CMK (cell line): ENCODE results near the gene EN2.

Source experiments
- DNase-seq: peaks from one replicate; pipeline ENCODE4 v3.0.0-alpha.2; 2010; ENCODE audit warnings: low read depth

EN2 gene

DNA sequence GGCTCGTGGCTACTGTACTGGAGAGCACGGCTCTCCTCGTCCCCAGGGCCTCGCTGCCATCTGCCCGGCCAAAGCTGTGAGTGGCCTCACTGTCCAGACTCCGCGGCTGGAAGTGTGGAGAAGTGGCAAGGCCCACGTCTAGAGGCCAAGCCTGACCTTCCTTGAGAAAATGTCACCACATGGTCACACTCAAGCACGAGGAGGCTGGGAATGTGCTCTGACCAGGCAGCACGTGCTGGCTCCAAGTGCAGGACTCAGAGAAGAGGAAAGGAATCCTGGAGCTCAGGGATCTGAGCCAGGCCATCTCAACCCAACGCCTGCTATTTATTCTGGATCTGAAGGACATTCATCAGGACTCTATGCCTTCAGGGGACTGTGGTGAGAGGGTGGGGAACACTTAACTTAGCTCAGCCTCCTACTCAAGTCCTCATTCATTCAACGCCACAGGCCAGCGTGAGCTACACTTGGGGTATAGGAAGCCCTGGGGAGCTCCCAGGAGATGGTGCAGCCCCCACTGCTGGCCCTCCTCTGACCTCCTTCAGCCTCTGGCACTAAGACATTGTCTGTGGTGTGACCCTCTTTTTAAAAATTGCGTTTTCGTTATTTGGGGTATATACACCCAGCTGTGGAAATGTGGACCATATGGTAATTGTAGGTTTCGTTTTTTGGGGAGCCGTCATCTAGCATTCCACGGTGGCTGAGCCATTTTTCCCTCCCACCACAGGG is 29.0 kb downstream of the EN2 start:
- no peak for DNase-seq

GRCh38 chr7:155487509-155488482 is 29.9 kb downstream of the EN2 start:
- DNase-seq, result no peak

DNA sequence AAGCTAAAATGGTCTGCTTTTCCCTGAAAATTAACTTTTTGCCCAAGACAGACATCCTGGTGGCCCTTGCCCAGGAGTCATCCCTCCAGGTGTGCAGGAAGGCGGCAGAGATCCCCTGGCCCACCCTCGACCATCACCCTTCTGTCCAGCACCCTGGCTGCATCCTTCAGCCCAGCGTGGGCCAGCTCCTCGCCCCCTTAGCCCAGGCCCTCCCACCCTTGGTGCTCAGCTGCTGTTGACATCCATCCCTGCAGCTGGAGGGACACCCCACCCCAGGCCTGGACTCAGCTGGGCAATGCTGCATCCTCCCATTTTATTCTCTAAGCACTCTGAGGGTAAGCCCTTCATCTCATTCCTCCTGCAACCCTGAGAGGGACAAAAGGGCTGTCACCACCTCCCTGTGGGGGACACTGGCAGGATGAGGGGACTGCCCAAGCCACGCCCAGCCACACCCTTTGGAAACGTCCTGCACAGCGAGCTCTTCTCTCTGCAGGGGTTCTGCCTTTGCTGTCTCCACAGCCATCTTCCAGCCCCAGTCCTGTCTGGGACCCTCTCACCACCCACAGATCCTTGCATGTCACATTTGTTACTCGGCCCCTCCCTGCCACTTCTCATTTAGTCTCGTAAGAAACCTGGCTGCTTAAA is 30.7 kb downstream of the EN2 start:
- DNase-seq, result no peak

GRCh38 chr7:155489158-155489840 is 31.4 kb downstream of the EN2 start:
- DNase-seq, result no peak

GRCh38 chr7:155489862-155490696 is 32.1 kb downstream of the EN2 start:
- no peak for DNase-seq

DNA sequence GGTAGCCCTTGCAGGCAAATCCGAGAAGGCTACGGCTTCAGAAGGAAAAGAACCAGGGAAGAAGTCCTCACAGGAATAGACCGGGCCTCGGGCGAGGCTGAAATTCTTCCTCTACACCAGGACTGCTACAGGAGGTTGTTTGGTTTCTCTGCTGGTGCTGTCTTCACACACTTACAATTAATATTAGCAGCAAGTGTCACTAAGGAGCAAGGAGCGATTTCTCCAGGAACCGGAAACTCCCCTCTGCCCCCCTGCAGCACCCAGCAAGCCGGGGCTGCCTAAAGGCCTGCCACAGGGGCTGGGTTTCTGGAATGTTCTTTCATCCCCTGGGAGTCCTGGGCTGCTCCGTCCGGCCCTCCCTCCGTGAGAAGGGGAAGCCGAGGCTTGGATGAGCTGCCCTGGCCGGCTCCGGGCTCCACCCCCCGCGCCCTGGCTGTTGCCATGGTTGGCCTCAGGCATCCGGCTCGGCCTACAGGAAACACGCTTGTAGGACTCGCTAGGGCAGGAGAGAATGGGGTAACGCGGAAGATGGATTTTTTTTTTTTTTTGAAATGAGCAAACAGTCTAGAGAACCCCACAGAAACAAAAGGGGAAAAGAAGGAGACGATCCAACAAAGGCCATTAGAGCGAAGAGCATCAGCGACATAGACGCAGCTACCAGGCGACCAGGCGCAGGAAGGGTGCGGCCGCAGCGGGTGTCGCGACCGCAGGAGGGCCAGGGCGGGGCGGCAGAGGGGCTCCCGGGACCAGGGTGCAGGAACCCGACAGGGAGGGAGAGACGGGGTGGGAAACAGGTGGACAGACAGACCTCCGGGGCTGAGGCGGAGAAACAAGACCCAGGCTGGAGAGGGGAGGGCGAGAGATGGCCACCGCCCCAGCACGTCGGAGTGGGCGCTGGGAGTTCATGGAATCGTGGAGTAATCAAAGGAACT is 33.0 kb downstream of the EN2 start:
- DNase-seq, result peak; percentile 41

- no peak for DNase-seq
Observed at GRCh38 chr7:155491812-155492211, 33.9 kb downstream of the EN2 start.

GRCh38 chr7:155493744-155494538 is 36.0 kb downstream of the EN2 start:
- no peak for DNase-seq

- no peak for DNase-seq
Observed at GRCh38 chr7:155494551-155494950, 36.6 kb downstream of the EN2 start.

DNA sequence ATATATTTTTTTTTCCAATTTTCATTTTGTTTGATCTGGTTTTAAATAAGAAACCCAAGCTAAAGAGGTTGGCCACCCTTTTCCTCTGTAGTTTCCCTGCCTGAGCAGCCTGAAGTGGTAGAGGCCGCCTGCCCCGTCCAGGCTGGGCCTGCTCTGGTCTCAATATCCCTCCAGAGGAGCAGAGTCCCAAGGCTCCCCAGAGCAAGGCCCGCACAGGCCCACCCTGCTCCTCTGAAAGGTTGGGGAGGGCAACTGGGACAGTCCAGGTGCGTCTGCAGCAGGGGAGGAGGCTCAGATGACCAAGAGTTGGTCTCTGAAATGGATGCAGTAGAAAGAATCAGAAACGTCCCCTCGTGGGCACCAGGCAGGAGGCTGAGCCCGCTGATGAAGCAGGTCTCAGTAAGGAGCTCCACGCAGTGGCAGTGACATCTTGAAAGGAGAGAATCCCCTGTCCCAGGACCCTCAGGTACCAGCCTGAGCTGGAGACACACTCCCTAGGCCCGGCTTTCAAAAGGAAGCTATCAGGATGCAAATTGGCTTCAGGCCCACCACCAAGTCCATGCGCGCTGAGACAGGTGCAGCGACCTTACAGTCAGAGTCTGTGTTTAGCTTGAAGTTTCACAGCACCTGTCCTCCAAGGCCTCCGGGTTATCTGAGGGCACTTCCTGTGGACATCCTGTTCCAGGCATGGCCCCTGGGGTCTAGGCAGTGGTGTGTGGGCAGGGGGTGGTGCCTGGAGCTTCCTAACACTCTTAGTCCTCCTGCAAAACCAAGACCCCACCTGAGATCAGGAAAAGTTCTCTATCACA is 37.7 kb downstream of the EN2 start:
- DNase-seq, result no peak

DNA sequence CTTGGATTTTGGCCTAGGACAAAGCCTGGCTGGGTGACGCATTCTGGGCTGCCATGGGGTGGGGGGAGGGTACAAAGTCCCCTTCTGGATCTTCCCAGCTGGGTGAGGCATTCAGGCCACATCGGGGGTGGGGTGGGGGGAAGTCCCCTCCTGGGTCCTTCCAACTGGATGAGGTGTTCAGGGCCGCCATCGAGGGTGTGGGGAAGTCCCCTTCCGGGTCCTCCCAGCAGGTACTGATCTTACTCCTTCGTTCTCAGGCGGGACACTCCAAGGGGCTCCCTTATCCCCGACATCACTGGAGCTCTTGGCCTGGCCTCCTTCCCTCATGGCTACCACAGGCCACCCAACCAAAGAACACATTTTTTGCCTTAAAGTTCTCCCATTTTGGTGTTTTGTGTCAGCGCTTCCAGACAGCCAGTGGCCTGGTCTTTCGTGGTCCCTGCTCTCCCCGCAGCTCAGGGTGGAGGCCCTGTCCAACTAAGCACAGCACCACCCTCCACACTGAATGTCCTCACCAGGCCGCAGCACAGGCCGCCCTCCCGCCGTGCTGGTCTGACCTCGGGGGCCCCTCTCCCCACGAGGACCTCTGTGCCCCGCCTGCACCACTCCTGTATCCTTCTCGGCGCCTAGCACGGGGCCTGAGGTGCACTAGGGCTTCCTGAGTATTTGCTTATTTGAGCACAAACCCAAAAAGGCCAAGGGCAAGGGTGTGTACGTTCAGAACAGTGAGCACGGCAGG is 38.5 kb downstream of the EN2 start:
- DNase-seq, result no peak

GRCh38 chr7:155497149-155497901 is 39.4 kb downstream of the EN2 start:
- DNase-seq, result no peak

GRCh38 chr7:155505422-155505793 is 47.5 kb downstream of the EN2 start:
- DNase-seq, result no peak

DNA sequence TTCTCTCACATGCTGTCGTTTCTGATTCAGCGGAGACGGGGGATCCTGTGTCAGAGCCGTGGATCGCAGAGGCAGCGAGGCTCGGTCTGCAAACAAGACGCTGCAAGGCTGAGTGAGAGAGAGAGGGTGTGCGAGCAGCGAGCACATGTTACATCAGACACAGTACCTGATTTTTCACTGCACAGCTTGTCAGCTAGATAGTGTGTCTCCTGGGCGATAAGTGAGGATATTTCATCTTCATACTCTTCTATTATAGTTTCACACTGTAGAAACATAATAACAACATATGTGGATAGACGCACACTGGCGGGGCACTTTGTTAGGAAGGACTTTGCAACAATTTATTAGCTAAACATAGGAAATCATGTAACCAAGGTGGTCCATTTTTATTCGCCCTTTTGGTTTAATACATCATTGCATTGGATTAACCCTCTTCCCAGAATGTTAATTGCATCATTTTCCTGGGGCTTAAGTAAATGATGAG is 49.0 kb downstream of the EN2 start:
- DNase-seq, result no peak

GRCh38 chr7:155507576-155507975 is 49.6 kb downstream of the EN2 start:
- DNase-seq, result no peak
